Measurements from ENCODE around the gene ABHD12. TPM values are rescaled to one million over a fixed set of nuclear protein-coding genes. Genes with fewer than 3 reads are reported as not detected.

The ABHD12 gene
- total RNA-seq, 1 donor = 17.0 TPM

DNA sequence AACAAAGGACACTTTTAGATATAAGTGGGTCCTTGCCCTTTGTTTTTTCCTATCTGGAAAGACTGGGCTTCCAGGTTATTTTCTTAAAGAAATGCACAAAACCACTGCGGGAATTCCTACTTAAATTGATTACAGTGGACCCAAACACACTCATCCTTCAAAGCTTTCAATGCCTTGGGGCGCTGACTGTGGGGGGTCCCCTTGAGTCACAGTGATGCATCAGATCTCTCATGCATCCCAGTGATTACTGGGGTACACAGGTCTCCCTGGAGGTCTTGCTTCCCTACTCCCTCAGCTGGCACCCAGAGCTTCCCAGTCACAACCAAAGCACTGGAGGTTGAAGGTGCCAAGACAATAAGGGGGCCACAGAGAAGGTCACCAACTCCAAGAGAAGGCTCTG, 20.7 kb downstream of the ABHD12 start:
- Histone ChIP-seq H3K4me1 (ENCODE audit: insufficient read depth, low read length) (no peaks in the 10 kb centered on the region), H3K27me3 (ENCODE audit: insufficient read depth, low read length) (no peaks in the 10 kb centered on the region), H3K4me3 (ENCODE audit: low read length) (no peak overlapping the region), H3K9me3 (ENCODE audit: low read depth, low read length) (no peaks in the 10 kb centered on the region)

DNA sequence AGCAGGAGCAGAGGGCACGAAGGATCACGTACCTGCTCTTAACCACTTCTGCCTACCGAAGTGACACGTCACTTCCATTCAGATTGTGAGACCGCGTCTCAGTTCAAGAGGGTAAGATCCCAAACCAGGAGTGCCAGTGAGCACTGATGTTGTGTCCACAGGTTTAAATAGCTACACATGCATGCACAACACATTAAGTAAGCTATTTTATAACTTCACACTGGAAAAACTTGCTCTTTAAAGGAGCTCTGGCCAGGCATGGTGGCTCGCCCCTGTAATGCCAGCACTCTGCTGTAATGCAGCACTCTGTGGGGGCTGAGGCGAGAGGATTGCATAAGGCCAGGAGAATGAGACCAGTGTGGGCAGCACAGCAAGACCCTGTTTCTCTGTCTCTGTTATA, 21.1 kb downstream of the ABHD12 start:
- Histone ChIP-seq H3K9me3 (ENCODE audit: low read depth, low read length) (no peaks in the 10 kb centered on the region), H3K27me3 (ENCODE audit: insufficient read depth, low read length) (no peaks in the 10 kb centered on the region), H3K4me3 (ENCODE audit: low read length) (no peak overlapping the region), H3K4me1 (ENCODE audit: insufficient read depth, low read length) (no peaks in the 10 kb centered on the region)

DNA sequence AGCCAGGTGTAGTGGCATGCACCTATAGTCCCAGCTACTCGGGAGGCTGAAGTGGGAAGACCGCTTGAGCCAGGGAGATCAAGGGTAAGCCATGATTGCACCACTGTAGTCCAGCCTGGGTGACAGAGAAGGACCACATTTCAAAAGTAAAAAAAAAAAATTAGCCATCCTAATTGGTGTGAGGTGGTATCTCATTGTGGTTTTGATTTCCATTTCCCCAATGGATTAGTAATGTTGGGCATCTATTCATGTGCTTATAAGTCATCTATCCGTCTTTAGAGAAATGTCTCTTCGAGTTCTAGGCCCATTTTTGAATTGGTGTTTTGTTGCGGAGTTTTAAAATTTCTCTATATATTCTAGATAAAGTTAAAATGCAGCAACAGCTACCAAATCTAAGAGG, 21.7 kb downstream of the ABHD12 start:
- H3K9me3 ChIP-seq (ENCODE audit: low read depth, low read length) = no peaks in the 10 kb centered on the region
- H3K27me3 ChIP-seq (ENCODE audit: insufficient read depth, low read length) = no peaks in the 10 kb centered on the region
- no peaks in the 10 kb centered on the region for H3K4me1 ChIP-seq (ENCODE audit: insufficient read depth, low read length)
- no peak overlapping the region for H3K4me3 ChIP-seq (ENCODE audit: low read length)

DNA sequence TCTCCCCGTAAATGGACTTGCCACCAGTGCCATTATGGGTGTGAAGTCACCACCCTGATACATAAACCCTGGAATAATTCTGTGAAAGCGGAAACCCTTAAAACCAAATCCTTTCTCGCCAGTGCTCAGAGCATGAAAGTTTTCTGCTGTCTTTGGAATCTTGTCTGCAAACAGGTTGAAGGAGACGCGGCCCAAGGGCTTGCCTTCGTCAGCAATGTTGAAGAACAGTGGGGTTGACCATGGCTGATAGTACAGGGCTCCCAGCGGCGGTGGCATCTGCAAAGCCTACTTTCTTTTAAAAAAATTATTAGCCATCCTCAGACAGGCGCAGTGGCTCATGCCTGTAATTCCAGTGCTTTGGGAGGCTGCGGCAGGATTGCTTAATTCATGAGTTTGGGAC, 22.1 kb downstream of the ABHD12 start:
- Histone ChIP-seq H3K27me3 (ENCODE audit: insufficient read depth, low read length) (no peaks in the 10 kb centered on the region), H3K4me1 (ENCODE audit: insufficient read depth, low read length) (no peaks in the 10 kb centered on the region), H3K9me3 (ENCODE audit: low read depth, low read length) (no peaks in the 10 kb centered on the region), H3K4me3 (ENCODE audit: low read length) (no peak overlapping the region)

DNA sequence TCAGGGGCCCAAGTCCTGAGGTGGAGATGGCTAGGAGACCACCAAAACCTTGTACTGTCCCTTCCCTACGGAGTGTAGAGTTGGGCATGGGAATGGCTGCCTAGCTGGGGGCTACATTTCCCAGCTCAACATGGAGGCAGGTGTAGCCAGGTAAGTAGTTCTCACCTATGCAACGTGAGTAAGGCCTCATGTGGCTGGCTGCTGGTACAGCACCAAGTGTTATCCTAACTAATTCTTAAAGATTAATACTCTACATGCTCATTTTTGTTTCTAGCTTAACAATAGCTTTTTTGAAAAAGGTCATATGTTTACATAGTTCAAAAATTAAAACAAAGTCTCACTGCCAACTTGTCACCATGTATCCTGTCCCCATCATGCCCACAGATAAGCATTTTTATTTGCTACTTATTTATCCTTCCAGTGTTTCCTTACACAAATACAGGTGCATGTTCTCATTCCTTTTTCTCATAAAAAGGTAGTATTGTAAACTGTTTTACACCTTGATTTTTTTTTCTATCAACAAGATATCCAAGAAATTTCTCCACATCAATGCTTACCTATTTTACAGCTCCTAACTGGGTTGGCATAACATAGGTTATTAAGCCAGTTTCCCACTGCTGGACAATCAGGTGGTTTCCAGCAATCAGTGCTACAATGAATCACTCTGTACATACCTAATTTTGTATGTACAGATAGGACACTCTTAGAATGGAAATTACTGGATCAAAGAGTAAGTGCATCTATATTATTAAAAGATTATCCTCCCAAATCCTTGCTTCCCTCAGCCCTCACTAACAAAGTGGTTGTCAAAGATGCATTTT, 25.5 kb downstream of the ABHD12 start:
- H3K4me3 ChIP-seq (ENCODE audit: low read length) = no peak overlapping the region
- H3K27me3 ChIP-seq (ENCODE audit: insufficient read depth, low read length) = no peaks in the 10 kb centered on the region
- H3K9me3 ChIP-seq (ENCODE audit: low read depth, low read length) = no peaks in the 10 kb centered on the region
- H3K4me1 ChIP-seq (ENCODE audit: insufficient read depth, low read length) = peaks cover 14% of the 10 kb centered on the region

DNA sequence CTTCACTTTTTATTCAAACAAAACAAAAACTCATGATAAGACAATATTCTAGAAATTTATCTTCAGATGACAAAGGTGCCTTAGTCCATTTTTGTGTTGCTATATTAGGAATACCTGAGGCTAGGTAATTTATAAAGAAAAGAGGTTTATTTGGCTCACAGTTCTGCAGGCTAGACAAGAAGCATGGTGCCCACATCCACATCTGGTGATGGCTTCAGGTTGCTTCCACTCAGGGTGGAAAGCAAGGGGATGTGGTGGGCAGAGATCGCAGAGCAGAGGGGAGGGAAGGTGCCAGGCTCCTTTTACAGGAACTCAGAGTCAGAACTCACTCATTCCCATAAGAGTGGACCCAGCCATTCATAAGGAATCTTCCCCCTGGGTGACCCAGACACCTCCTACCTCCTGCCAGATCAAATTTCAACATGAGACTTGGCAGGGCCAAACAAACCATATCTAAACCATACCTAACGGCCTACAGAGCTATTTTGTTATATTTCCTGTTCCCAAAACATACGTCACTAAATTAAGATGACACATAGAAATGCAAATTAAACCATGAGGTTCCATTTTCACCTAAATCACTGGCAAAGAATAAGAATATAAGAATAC, 26.4 kb downstream of the ABHD12 start:
- no peaks in the 10 kb centered on the region for H3K9me3 ChIP-seq (ENCODE audit: low read depth, low read length)
- H3K27me3 ChIP-seq (ENCODE audit: insufficient read depth, low read length) = no peaks in the 10 kb centered on the region
- no peak overlapping the region for H3K4me3 ChIP-seq (ENCODE audit: low read length)
- peaks cover 14% of the 10 kb centered on the region for H3K4me1 ChIP-seq (ENCODE audit: insufficient read depth, low read length)

DNA sequence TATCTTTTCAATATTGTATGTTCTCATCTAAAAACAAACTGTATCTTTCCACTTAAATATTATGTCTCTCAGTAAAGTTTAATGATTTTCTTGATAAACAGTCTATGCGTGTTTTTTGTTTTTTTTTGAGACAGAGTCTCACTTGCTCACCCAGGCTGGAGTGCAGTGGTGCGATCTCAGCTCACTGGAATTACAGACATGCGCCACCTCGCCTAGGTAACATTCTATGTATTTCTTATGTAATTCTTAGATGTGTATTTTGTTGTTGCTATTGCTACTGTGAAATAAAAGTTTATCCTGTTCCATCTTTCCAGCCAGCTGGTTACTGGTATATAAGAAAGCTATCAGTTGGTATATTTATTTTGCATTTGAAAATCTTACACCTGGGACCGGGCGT, 29.4 kb downstream of the ABHD12 start:
- Histone ChIP-seq H3K4me3 (ENCODE audit: low read length) (no peak overlapping the region), H3K4me1 (ENCODE audit: insufficient read depth, low read length) (peaks cover 15% of the 10 kb centered on the region), H3K27me3 (ENCODE audit: insufficient read depth, low read length) (no peaks in the 10 kb centered on the region), H3K9me3 (ENCODE audit: low read depth, low read length) (no peaks in the 10 kb centered on the region)

DNA sequence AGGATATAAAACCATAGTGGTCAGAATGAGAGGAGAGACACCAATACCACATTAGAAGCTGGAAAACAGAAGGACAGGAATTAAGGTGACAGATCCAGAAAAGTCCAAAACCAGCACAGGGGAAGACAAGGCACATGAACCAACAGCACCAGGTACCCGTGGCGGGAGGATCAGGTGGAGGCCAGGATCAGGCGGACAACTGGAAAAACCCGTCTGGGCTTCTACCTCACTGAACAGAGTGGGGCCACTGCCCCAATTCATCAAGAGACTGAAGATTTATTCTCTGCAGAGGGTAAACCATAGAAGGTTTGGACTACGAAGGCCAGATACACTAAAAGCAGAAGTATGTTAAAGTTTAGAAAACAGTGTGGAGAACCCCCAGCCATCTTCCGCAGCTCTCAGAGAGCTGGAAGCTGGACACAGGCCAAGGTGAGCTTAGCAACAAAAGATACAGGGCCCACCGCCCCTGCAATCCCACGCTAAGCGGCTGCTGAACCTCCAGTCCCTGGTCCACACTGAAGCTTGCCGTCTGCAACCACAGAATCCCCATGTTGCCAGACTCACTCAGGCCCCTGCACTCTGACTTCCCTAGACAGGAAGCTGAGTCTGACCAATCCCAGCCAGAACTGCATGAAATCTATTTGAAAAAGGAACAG, 29.9 kb downstream of the ABHD12 start:
- Histone ChIP-seq H3K4me3 (ENCODE audit: low read length) (no peak overlapping the region), H3K9me3 (ENCODE audit: low read depth, low read length) (no peaks in the 10 kb centered on the region)

DNA sequence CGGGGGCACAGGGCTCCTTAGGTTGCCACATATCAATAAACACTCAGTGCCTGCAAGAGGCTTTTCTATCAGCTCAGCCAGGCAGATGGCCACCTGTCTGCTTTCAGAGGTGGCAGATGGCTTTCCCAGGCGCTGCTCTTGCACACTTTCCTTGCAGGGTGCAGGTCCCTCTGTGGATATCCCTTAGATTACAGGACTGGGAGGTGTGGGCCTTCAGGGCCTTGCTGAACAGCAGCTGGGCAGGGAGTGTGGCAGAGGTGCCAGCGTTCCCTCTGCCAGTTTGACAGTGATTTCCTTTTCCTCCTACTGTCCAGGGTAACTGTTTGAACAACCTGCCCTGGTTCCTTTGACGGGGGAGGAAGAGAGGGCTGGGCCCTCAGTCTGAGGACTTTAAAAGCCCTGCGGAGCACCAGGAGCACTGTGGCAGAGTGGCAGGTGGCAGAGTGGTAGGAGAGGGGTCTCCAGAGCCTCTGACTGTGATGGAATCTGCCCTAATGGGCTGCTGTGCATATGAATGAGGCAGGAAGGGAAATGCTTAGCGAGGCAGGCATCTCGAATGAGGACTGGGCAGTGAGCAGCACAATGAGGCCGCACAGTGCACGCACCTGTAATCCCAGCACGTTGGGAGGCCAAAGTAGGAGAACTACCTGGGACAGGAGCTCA, 34.2 kb downstream of the ABHD12 start:
- no peaks in the 10 kb centered on the region for H3K27me3 ChIP-seq (ENCODE audit: insufficient read depth, low read length)
- H3K4me3 ChIP-seq (ENCODE audit: low read length) = no peak overlapping the region
- no peaks in the 10 kb centered on the region for H3K9me3 ChIP-seq (ENCODE audit: low read depth, low read length)
- peaks cover 23% of the 10 kb centered on the region for H3K4me1 ChIP-seq (ENCODE audit: insufficient read depth, low read length)

More for the DNA sequence above, 29.9 kb downstream of the ABHD12 start:
- H3K4me1 ChIP-seq (ENCODE audit: insufficient read depth, low read length) = peaks cover 21% of the 10 kb centered on the region
- no peaks in the 10 kb centered on the region for H3K27me3 ChIP-seq (ENCODE audit: insufficient read depth, low read length)

DNA sequence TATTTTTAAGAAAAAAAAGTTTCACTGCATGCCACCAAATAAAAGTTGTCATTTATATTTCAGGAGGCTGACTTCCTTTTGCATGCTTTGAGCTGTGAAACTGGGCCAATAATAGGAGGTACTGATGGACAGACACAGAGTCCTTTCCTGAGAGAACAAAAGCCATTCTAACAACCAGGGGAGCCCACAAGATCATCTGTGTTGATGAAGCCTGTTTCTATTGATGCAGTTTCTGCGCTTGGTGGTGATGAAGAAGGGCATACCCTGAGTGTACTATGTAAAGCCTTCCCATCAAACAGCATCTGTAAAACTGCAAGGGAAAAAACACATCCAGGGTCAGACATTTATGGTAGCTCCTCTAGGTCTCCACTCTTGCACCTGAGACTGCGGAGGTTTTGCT, 34.8 kb downstream of the ABHD12 start:
- H3K27me3 ChIP-seq (ENCODE audit: insufficient read depth, low read length) = no peaks in the 10 kb centered on the region
- peaks cover 17% of the 10 kb centered on the region for H3K4me1 ChIP-seq (ENCODE audit: insufficient read depth, low read length)
- no peak overlapping the region for H3K4me3 ChIP-seq (ENCODE audit: low read length)
- H3K9me3 ChIP-seq (ENCODE audit: low read depth, low read length) = no peaks in the 10 kb centered on the region

DNA sequence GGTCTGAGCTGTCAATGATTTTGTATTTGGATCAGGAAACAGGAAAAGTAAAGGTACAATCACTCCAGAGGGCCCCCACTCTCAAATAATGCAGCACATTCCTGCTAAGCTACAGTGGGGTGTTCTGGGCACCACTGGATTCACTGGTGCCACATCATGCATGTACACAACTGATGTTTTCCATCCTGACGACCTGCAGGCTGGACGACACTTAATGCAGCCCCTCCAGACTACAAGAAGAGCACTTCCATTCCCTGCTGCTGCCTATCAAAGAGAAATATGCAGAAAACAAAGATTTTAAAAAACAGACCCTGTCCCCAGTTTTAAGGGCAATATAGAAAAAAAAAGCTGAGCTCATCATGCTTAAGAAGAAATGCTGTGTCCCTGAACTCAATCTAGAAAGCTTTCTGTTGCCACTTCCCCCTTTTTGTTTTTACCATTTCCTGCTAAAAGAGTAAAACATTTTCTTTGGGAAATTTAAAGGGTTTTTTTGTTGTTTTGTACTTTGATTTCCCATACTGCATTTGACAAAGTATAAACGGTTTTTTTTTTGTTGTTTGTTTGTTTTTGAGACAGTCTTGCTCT, 35.5 kb downstream of the ABHD12 start:
- no peaks in the 10 kb centered on the region for H3K27me3 ChIP-seq (ENCODE audit: insufficient read depth, low read length)
- H3K4me3 ChIP-seq (ENCODE audit: low read length) = no peak overlapping the region
- no peaks in the 10 kb centered on the region for H3K9me3 ChIP-seq (ENCODE audit: low read depth, low read length)
- peaks cover 11% of the 10 kb centered on the region for H3K4me1 ChIP-seq (ENCODE audit: insufficient read depth, low read length)

DNA sequence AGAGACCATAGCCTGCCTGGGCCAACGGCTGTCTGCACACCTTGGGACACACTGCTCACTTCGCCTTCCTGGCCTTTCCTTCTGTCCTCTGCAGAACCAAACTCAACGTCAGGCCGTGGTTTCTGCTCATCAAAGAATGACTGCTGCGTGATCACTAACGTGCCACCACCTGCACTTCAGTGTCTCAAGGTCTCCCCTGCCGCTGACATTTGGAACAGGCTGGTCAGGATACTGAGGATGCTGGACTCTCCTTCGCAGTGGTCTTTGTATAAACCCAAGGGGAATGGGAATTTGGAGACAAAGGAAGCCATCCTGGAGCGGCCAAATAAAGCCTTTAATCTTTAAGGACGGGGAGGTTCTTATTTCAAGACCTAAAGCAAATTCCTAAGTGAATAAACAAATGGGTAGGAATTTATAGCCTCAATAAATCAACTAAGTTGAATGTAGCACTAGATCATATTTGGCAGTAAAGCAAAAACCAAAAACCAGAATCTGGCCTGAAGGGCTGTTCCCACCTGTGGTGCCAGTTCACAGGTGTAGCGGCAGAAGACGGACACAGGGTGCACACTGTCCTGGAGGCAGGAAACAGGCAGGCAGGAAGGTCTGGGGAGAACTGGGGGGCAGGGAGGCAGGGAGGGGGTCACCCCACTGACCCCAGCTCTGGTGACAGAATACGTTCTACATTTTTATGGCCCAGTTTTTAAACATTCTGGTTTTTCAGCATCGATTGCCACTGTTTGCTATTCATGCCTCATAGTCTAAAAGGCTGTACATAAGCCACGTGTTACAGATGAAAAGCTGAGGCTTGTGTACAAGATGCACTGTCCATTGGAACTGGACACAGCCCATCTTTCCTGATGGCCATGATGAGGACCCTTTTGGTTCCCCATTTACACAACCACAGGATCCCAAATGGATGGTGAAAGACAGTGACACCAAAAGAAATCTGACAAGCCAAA, 36.6 kb downstream of the ABHD12 start:
- no peaks in the 10 kb centered on the region for H3K27me3 ChIP-seq (ENCODE audit: insufficient read depth, low read length)
- H3K4me1 ChIP-seq (ENCODE audit: insufficient read depth, low read length) = peaks cover 11% of the 10 kb centered on the region
- H3K4me3 ChIP-seq (ENCODE audit: low read length) = no peak overlapping the region
- no peaks in the 10 kb centered on the region for H3K9me3 ChIP-seq (ENCODE audit: low read depth, low read length)

DNA sequence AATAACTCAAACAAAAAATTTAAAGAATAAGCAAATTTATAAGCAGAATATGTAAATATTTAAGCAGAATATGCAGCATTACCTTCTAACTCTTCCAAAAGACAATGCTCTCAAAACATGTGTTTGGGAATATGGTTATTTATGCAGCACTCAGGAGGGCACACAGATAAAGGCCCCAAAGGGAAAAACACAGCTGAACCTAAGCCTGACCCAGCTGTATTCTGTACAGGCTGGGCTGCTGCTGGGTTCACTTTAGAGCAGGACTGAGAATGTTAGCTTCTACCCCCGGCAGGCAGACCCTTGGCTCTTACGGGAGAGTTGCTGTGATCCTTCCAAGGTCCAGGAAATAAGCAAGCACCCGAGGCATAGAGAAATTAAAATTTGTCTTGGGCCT, 37.3 kb downstream of the ABHD12 start:
- peaks cover 11% of the 10 kb centered on the region for H3K4me1 ChIP-seq (ENCODE audit: insufficient read depth, low read length)
- H3K9me3 ChIP-seq (ENCODE audit: low read depth, low read length) = no peaks in the 10 kb centered on the region
- H3K4me3 ChIP-seq (ENCODE audit: low read length) = no peak overlapping the region
- H3K27me3 ChIP-seq (ENCODE audit: insufficient read depth, low read length) = no peaks in the 10 kb centered on the region

DNA sequence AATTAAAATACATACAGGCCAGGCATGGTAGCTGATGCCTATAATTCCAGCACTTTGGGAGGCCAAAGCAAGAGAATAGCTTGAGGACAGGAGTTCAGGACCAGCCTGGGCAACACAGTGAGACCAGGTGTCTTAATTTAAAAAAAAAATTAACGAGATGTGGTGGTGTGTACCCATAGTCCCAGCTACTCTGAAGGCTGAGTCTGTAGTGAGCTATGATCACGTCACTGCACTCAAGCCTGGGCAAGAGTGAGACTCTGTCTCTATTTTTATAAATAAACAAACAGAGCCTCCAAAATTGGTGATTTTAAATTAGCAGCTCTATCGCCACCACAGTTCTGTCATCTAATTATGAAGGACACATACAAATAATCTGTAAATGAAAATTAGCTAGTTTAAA, 37.9 kb downstream of the ABHD12 start:
- Histone ChIP-seq H3K4me1 (ENCODE audit: insufficient read depth, low read length) (peaks cover 11% of the 10 kb centered on the region), H3K27me3 (ENCODE audit: insufficient read depth, low read length) (no peaks in the 10 kb centered on the region), H3K4me3 (ENCODE audit: low read length) (no peak overlapping the region), H3K9me3 (ENCODE audit: low read depth, low read length) (no peaks in the 10 kb centered on the region)

Data from mononuclear cell (primary cell).